Upper lobe of right lung (tissue), 1 donor: ENCODE data around the gene PNMA8B. TPM values are rescaled to one million over a fixed set of nuclear protein-coding genes. Genes with fewer than 3 reads are reported as not detected.

Source experiments
- ATAC-seq: fragments of 200-7000 bp; cut with Tn5 transposase; one replicate; pipeline ENCODE4 v1.9.1; 2020; ENCODE audit warnings: mild to moderate bottlenecking, moderate library complexity
- DNase-seq: peaks from one replicate; pipeline ENCODE4 v3.0.0-alpha.2; 2020
- H3K27ac ChIP-seq: fragments of 200-600 bp; one replicate; pipeline ENCODE4 v1.8.0; 2022
- H3K27me3 ChIP-seq: fragments of 200-600 bp; one replicate; pipeline ENCODE4 v1.8.0; 2022; ENCODE audit warnings: mild to moderate bottlenecking
- H3K36me3 ChIP-seq: fragments of 200-600 bp; one replicate; pipeline ENCODE4 v1.8.0; 2022
- H3K4me1 ChIP-seq: fragments of 200-600 bp; one replicate; pipeline ENCODE4 v1.8.0; 2022
- H3K4me3 ChIP-seq: fragments of 200-600 bp; one replicate; pipeline ENCODE4 v1.8.0; 2022; ENCODE audit warnings: mild to moderate bottlenecking
- H3K9me3 ChIP-seq: fragments of 200-600 bp; one replicate; pipeline ENCODE4 v1.8.0; 2022
- CTCF ChIP-seq: fragments of 200-600 bp; IDR thresholded peaks from one replicate; pipeline ENCODE4 v1.8.0; 2022; ENCODE audit warnings: antibody characterized with exemption
- intact Hi-C: fragments of 100-400 bp; cut with DNase I; formaldehyde crosslinking; loops from one replicate; pipeline ENCODE4 v1.11.0; 2022
- total RNA-seq: library from RNA; stranded (reverse); fragmentation: NEBNext Ultra II Directional; extraction: Animal tissue kit (Norgen Biotek cat#: 25700); gene quantifications from one replicate; pipeline ENCODE4 v1.2.1, GENCODE V29; 2021
- donor health status: DM: no; HTN: yes; CAD: no; lungs with severe emphysema.

Gene PNMA8B
- total RNA-seq, 1 donor from 2014 or later, result 1.9 TPM

- Histone ChIP-seq H3K27ac (no peak overlapping the region), H3K27me3 (peaks cover 69% of the 10 kb centered on the region), H3K9me3 (no peaks in the 10 kb centered on the region), H3K4me1 (peaks cover 37% of the 10 kb centered on the region), H3K36me3 (no peaks in the 10 kb centered on the region), H3K4me3 (no peak overlapping the region)
- ATAC-seq (no peak), DNase-seq (no peak)
- TF ChIP-seq CTCF, result no peak
- intact Hi-C loops, result no loop called here
Measured at GRCh38 chr19:46491975-46492682, 3.5 kb downstream of the PNMA8B start.

GRCh38 chr19:46490774-46491173 lies 4.9 kb downstream of the PNMA8B start:
- no peak for TF ChIP-seq CTCF
- peaks cover 73% of the 10 kb centered on the region for H3K27me3 ChIP-seq
- ATAC-seq (no peak), DNase-seq (no peak)
- peaks cover 37% of the 10 kb centered on the region for H3K4me1 ChIP-seq
- H3K36me3 ChIP-seq, result no peaks in the 10 kb centered on the region
- no peak overlapping the region for H3K4me3 ChIP-seq
- H3K27ac ChIP-seq, result no peak overlapping the region
- H3K9me3 ChIP-seq, result no peaks in the 10 kb centered on the region
- intact Hi-C loops, result no loop called here

GRCh38 chr19:46489445-46490272 lies 6.0 kb downstream of the PNMA8B start:
- Histone ChIP-seq H3K27ac (peak overlapping the region; percentile 30), H3K4me1 (peaks cover 37% of the 10 kb centered on the region), H3K9me3 (no peaks in the 10 kb centered on the region), H3K36me3 (no peaks in the 10 kb centered on the region), H3K4me3 (peak overlapping the region; percentile 16), H3K27me3 (peaks cover 65% of the 10 kb centered on the region)
- intact Hi-C loops, result loop anchor here (5.0 to 10.0 kb wide), 2 partner anchors 92 to 205 kb away; no protein-coding TSS in a partner anchor
- DNase-seq (peak; percentile 80), ATAC-seq (peak; percentile 73)
- peak; percentile 39 for TF ChIP-seq CTCF

GRCh38 chr19:46488551-46488950 lies 7.1 kb downstream of the PNMA8B start:
- intact Hi-C loops, result loop anchor here (5.0 to 10.0 kb wide), 2 partner anchors 91 to 204 kb away; no protein-coding TSS in a partner anchor
- ATAC-seq (no peak), DNase-seq (no peak)
- H3K27me3 ChIP-seq, result peaks cover 65% of the 10 kb centered on the region
- no peak for TF ChIP-seq CTCF
- H3K36me3 ChIP-seq, result no peaks in the 10 kb centered on the region
- H3K4me3 ChIP-seq, result no peak overlapping the region
- H3K4me1 ChIP-seq, result peaks cover 28% of the 10 kb centered on the region
- no peak overlapping the region for H3K27ac ChIP-seq
- no peaks in the 10 kb centered on the region for H3K9me3 ChIP-seq

DNA sequence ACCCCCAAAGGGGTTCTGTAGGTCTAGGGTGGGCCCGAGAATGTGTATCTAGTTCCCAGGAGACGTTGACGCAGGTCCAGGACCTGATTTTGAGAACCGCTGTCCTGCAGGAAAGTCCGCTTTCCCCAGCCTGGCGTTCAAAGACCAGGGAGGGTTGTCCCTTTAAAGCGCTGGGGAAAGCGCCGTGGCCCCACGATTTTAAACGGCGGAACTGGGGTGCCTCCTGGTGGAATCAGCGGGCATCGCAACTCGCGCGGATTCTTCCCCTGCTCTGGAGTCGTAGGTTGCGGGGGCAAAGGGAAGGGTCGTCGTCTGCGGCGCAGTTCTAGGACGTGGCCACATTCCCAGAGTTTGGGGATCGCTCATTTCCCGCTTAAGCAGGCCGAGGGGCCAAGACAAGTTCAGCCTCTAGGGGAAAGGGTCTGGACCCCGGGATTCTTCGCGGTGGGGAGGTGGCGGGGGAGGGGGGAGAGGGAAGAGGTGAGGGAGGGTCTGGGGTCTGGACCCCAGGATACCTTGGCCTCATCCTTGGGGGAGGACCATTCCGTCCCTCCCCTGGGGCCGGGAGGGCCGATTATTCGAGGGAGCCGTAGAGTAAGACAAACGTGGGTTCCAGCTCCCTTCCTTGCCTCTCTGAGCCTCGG lies 7.7 kb downstream of the PNMA8B start:
- peak; percentile 81 for ATAC-seq
- Histone ChIP-seq H3K27me3 (peaks cover 60% of the 10 kb centered on the region), H3K9me3 (no peaks in the 10 kb centered on the region), H3K36me3 (no peaks in the 10 kb centered on the region), H3K27ac (no peak overlapping the region), H3K4me3 (peak overlapping the region; percentile 29), H3K4me1 (peaks cover 22% of the 10 kb centered on the region)
- TF ChIP-seq CTCF, result peak; percentile 90
- peak; percentile 87 for DNase-seq
- intact Hi-C loops, result loop anchor here (5.0 to 10.0 kb wide), 2 partner anchors 91 to 203 kb away; no protein-coding TSS in a partner anchor
